SH-SY5Y (cell line): ENCODE measurements around the gene CBX4.

ENCODE experiments used
- GATA2 ChIP-seq: IDR thresholded peaks from 2 replicates; pipeline ENCODE4 v1.6.1; 2011; ENCODE audit warnings: mild to moderate bottlenecking, low read depth, low read length
- GATA3 ChIP-seq: IDR thresholded peaks from 2 replicates; pipeline ENCODE4 v1.6.1; 2011; ENCODE audit warnings: low read depth, mild to moderate bottlenecking, low read length, moderate library complexity

The CBX4 gene

DNA sequence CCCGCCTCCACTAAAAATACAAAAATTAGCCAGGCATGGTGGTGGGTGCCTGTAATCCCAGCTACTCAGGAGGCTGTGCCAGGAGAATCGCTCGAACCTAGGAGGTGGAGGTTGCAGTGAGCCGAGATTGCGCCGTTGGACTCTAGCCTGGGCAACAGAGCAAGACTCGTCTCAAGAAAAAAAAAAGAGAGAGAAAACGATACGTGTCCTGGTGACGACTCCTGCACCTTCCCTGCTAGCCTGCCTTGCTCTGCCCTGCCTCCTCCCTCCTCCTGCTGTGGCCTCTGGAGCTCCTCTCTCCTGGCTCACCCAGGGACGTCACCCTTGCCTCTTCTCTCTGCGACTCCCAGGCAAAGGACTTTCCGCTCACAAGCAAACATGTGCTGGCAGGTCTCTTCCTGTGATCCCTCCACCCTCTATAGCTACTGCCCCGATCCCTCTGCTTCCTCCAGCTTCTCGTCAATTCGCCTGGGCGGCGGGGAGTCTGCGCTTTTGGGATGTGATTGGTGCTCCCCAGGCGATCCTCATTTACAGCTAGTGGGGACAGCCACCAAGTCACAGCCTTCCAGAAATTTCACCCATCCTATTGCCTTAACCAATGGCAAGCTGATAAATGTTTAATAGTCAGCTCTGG is 25.5 kb upstream of the CBX4 start:
- TF ChIP-seq GATA3, result no peak
- no peak for TF ChIP-seq GATA2

GRCh38 chr17:79864147-79864546 is 24.9 kb upstream of the CBX4 start:
- TF ChIP-seq GATA2 (no peak), GATA3 (no peak)

- TF ChIP-seq GATA3, result no peak
- no peak for TF ChIP-seq GATA2
Observed at GRCh38 chr17:79862771-79863440, 23.7 kb upstream of the CBX4 start.

GRCh38 chr17:79862238-79862637 is 23.0 kb upstream of the CBX4 start:
- no peak for TF ChIP-seq GATA3
- no peak for TF ChIP-seq GATA2

DNA sequence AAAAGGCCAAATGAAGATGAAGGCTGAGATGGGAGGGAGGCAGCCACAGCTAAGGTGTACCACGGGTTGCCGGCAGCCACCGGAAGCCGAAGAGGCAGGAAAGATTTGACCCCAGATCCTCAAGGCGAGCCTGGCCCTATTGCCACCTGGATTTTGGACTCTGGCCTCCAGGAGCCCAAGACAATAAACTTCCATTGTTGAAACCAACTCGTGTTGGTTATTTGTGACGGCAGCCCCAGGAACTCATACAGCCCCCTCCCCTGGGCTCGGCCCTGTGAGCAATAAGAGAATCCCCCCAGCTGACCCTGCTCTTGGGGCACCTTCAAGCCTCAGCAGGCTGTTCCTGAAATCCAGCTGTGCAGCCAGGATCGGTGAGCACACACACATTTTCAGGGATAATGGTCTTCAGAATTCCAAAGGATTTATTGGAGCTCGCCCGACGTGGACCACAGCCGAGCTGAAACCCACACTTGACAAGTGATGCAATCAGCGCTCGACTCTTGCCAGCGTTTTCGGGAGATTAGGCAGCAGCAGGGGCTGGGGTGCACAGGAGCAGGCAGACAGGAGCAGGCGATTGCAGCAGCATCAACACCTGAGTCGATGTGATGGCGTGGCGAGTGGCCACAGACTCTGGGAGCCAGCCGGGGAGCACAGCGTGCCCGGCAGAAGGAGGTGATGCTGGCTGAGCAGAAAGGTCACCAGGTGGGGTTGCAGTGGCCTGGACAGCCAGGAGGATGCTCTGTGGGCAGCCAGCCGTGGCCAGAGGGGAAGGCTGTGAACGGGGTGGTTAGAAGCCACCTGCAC is 22.4 kb upstream of the CBX4 start:
- TF ChIP-seq GATA2, result no peak
- no peak for TF ChIP-seq GATA3

DNA sequence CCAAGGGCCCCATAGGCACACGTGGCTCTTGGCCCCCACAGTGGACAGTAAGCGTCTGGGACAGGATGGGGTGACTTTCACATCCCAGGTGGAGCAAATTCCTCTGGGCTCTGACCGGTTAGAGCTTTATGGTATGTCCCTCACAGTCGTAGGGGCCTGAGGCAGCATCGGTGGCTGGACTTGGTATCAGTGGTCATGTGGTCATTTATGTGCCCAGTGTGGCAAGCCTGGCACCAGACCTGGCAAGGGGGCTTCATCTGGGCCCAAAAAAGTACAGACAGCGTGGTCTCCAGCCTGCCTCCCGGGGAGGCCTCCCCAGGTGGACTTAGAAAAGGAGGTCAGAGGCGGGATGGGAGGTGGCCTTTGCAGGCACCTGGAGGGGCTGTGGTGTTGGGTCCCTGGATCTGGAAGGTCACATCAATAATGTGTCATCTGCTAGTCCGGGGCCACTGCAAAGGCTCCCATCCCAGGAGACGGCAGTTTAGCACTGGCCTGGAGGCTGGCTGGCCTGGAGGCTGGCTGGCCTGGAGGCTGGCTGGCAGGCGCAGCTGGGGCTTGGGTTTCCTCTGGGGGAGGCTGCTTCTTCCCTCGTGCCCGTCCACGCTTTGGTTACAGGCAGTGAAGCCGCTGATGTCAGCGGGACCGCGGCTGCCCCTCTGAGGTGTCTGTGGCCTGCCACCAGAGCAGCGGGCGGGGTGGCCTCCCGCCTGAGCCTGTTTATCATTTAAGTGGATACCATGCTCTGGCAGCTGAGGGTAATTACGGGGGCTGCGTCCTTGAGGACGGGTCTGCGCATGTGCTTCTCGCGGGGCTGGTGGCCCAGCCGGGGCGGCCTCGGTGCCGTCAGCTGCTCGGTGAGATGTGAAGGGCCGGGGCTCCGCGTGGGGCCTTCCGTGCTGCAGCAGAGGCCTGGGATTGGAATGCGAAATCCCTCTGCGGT is 20.7 kb upstream of the CBX4 start:
- TF ChIP-seq GATA3 (no peak), GATA2 (no peak)

GRCh38 chr17:79857095-79857494 is 17.9 kb upstream of the CBX4 start:
- TF ChIP-seq GATA3, result no peak
- no peak for TF ChIP-seq GATA2

DNA sequence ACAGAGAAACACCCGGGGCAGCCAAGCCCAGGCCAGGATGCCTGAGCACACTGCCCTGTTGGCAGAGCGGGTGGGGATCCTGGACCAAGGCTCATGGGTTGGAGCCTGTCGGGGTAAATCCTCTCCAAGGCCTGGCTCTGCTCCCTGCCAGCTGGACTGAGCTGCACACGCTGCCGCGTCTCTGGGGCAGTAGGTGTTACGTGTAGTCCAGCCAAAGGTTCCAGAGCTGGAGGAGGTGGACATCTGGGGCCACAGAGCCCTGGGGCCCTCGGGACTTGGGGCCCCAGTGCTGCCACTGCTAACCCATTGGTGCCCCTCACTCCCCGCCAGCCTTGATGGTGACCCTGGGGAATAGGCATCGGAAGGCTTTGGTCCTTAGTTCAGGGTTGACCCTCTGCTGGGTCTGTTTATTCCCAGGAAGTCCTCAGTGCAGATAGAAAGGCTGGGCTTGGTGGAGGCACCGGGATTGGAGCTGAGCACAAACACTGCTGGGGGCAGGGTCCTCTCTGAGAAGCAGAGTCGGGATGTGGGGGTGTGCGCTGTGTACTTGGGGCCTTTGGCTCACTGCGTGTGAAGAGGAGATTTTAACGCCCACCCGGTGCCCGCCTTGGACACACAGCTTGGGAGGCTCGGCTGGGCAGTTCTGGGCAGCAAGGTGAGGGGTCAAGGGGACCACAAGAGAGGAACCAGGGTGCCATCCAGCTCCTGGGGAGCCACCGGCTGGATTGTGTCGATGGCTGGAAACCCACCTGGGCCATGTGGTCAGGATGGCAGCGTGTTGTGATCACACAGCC is 16.3 kb upstream of the CBX4 start:
- TF ChIP-seq GATA3 (no peak), GATA2 (no peak)

DNA sequence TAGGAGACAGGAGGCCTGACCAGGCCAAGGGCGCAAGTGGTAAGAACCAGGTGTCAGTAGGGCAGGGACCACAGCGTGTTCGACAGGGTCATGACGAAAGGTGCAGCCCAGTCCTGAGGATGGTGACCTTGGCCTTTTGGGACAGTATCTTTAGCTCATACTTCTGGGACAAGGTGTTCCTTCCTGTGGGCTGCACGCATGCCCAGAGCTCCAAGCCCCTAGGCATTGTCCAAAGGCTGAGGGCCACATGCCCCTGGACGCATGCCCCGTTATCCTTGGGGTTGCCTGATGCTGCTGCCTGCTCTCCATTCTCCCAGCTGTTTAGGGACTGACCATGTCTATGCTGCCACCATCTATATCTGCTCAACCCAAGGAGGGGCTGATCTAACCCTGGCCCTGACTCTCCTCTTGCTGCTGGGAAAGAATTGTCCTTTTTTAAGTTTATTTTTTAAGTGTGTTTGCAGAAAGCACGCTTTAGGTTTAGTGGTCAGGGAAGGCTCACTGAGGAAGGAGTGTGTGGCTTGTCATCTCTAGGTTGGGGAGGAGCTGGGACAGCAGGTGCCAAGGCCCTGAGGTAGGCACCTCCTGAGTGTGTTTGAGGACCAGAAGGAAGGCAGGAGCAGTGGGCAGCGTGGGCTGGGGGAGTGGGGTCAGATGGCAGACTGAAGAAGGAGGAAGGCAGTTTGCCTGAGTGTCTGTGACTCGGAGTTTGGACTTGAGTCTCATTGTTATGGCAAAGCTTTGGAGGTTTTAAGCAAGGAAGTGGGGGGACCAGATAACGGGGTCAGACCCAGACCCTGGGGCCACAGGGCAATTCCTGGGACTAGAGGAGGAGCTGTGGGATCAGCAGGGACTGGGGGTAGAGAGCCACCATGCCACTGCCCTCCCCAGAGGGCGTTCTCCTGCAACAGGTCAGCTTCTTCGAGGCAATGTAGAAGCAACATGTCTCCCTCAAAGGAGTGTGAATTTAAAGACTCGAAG is 15.1 kb upstream of the CBX4 start:
- TF ChIP-seq GATA3 (no peak), GATA2 (no peak)

GRCh38 chr17:79852748-79853147 is 13.5 kb upstream of the CBX4 start:
- TF ChIP-seq GATA3 (no peak), GATA2 (no peak)

- no peak for TF ChIP-seq GATA2
- TF ChIP-seq GATA3, result no peak
Observed at GRCh38 chr17:79851461-79851817, 12.2 kb upstream of the CBX4 start.
